Prostate gland (tissue), 2 donors: Measurements from ENCODE around the gene NEGR1. TPM values are rescaled to one million over a fixed set of nuclear protein-coding genes. Genes with fewer than 3 reads are reported as not detected.

ENCODE experiments used
- DNase-seq: peaks from one replicate; pipeline ENCODE4 v3.0.0-alpha.2; 2019; ENCODE audit warnings: low spot score
- H3K27ac ChIP-seq, 2 donors: fragments of 200-600 bp; sonication (generic); 2 replicates each; pipeline ENCODE4 v1.5.1; 2017 to 2019
- H3K27me3 ChIP-seq: fragments of 200-600 bp; sonication (generic); replicated peaks from 2 replicates; pipeline ENCODE4 v1.5.1; 2019; ENCODE audit not compliant: insufficient read depth
- H3K36me3 ChIP-seq, 2 donors: fragments of 200-600 bp; sonication (generic); 1 replicate in 1 of 2; 2 replicates in 1 of 2; pipeline versions ENCODE4 v1.5.1 to v1.8.1; 2017 to 2019
- H3K4me1 ChIP-seq: fragments of 200-600 bp; sonication (generic); replicated peaks from 2 replicates; pipeline ENCODE4 v1.5.1; 2019
- H3K4me3 ChIP-seq, 2 donors: fragments of 200-600 bp; sonication (generic); 2 replicates each; pipeline ENCODE4 v1.5.1; 2017 to 2019
- H3K9me3 ChIP-seq: fragments of 200-600 bp; sonication (generic); 2 replicates; pipeline ENCODE4 v1.5.1; 2017
- POLR2A ChIP-seq: fragments of 450-650 bp; IDR thresholded peaks from one replicate; pipeline ENCODE4 v1.6.1; 2016; ENCODE audit warnings: antibody characterized with exemption, mild to moderate bottlenecking
- POLR2AphosphoS5 ChIP-seq: sonication (generic); formaldehyde crosslinking; IDR thresholded peaks from one replicate; pipeline ENCODE4 v1.6.1; 2017; ENCODE audit warnings: antibody characterized with exemption
- WGBS: methylation state at CpG from one replicate; pipeline ENCODE4 v1.1.5; 2018; 5-methylcytosine and 5-hydroxymethylcytosine counted together
- intact Hi-C: fragments of 100-400 bp; cut with DNase I; formaldehyde crosslinking; loops from one replicate; pipeline ENCODE4 v1.14.2; 2022
- total RNA-seq, 2 donors: library from RNA; depleted of rRNA; stranded (reverse); fragments of >200 nt; gene quantifications; one replicate each; pipeline ENCODE4 v1.1.0, GENCODE V29; 2016
- TF ChIP-seq, protein P1 (sequence below), 4 experiments: fragments of 200-600 bp in 2 of 4; fragments of 450-650 bp in 2 of 4; sonication (generic) in 2 of 4; IDR thresholded peaks; 1 replicate in 3 of 4; 2 replicates in 1 of 4; pipeline ENCODE4 v1.5.1; 2016 to 2019; ENCODE audit warnings: antibody characterized with exemption in 4 of 4, mild to moderate bottlenecking in 2 of 4, moderate library complexity in 2 of 4

NEGR1 gene
- total RNA-seq, 2 donors from 2014 or later, result 2.3 to 7.6 TPM

DNA sequence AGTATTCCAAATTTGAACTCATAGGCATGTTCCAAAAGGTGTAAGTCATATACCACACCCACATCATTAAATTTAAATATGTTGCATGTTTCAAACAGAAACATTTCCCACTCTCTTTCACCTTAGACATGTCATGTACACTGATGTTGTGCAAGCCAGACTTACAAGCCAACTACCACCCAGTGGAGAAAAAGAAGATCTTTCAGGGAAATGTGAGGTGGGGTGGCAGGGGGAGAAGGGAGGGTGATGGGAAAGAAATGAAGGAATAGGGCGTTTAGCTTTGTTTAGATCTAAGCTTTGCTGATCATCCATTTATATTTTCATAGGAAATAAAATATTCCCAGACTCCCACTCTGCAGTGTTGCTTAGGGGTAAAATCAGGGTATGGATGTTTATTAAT, 1.6 kb downstream of the NEGR1 start:
- no peak overlapping the region for H3K27ac ChIP-seq
- no peaks in the 10 kb centered on the region for H3K4me1 ChIP-seq
- no peak for TF ChIP-seq POLR2AphosphoS5
- 23% methylated on average over 1 of the region's 1 CpG for WGBS
- intact Hi-C loops, result loop anchor here (2.0 to 5.0 kb wide), 2 partner anchors 53 to 94 kb away; no protein-coding TSS in a partner anchor
- H3K36me3 ChIP-seq, result no peaks in the 10 kb centered on the region
- H3K4me3 ChIP-seq, result no peak overlapping the region
- DNase-seq, result no peak
- H3K9me3 ChIP-seq, result no peaks in the 10 kb centered on the region
- H3K27me3 ChIP-seq, result no peaks in the 10 kb centered on the region

DNA sequence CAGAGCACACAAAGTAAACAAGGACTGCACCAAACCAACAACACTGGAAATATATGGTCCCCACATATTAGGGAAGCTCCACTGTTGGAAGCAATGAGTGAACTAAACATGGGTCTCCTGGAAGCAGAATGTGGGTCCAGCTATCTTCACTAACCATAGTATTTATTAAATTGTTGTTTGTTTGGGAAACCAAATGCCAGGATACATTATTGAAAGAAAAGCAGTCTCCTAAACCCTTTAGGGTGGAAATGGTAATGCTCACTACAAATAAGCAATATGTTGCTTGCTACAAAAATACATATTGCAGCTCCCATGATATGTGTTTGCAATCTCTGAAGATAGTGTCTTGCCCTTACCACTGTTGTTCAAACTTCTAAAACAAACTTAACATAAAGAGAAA, 2.2 kb downstream of the NEGR1 start:
- no peak overlapping the region for H3K4me3 ChIP-seq
- intact Hi-C loops, result loop anchor here (2.0 to 5.0 kb wide), 2 partner anchors 53 to 93 kb away; no protein-coding TSS in a partner anchor
- DNase-seq, result no peak
- no peak overlapping the region for H3K27ac ChIP-seq
- TF ChIP-seq POLR2A, result no peak
- TF ChIP-seq, protein P1, sequence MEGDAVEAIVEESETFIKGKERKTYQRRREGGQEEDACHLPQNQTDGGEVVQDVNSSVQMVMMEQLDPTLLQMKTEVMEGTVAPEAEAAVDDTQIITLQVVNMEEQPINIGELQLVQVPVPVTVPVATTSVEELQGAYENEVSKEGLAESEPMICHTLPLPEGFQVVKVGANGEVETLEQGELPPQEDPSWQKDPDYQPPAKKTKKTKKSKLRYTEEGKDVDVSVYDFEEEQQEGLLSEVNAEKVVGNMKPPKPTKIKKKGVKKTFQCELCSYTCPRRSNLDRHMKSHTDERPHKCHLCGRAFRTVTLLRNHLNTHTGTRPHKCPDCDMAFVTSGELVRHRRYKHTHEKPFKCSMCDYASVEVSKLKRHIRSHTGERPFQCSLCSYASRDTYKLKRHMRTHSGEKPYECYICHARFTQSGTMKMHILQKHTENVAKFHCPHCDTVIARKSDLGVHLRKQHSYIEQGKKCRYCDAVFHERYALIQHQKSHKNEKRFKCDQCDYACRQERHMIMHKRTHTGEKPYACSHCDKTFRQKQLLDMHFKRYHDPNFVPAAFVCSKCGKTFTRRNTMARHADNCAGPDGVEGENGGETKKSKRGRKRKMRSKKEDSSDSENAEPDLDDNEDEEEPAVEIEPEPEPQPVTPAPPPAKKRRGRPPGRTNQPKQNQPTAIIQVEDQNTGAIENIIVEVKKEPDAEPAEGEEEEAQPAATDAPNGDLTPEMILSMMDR (IDR thresholded peaks at IDR 0.05), result no peak
- TF ChIP-seq POLR2AphosphoS5, result no peak
- H3K27me3 ChIP-seq, result no peaks in the 10 kb centered on the region
- no peaks in the 10 kb centered on the region for H3K9me3 ChIP-seq
- H3K36me3 ChIP-seq, result no peaks in the 10 kb centered on the region
- no peaks in the 10 kb centered on the region for H3K4me1 ChIP-seq

DNA sequence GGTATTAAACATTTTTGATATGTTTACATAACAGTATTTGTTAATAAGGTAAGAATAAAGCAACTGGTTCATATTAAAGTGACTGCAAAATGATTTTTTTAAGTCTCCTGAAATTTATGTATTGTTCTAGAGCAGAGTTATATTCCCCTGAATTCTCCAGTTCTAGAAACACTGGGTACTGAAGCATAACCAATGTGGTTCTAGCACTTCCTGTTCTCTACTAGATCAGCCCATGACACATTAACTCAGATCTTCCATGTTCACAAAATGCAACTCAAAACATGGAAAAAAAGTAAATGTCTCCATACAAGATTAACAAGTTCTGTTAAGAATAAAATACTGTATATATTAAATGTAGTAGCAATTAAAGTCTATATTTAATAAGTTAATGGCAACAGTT, 3.9 kb downstream of the NEGR1 start:
- Histone ChIP-seq H3K27ac (no peak overlapping the region), H3K36me3 (no peaks in the 10 kb centered on the region), H3K4me3 (no peak overlapping the region), H3K4me1 (no peaks in the 10 kb centered on the region), H3K9me3 (no peaks in the 10 kb centered on the region), H3K27me3 (no peaks in the 10 kb centered on the region)
- TF ChIP-seq, protein P1 (IDR thresholded peaks at IDR 0.05), result no peak
- TF ChIP-seq POLR2AphosphoS5, result no peak
- no peak for TF ChIP-seq POLR2A
- DNase-seq, result no peak
- intact Hi-C loops, result no loop called here

DNA sequence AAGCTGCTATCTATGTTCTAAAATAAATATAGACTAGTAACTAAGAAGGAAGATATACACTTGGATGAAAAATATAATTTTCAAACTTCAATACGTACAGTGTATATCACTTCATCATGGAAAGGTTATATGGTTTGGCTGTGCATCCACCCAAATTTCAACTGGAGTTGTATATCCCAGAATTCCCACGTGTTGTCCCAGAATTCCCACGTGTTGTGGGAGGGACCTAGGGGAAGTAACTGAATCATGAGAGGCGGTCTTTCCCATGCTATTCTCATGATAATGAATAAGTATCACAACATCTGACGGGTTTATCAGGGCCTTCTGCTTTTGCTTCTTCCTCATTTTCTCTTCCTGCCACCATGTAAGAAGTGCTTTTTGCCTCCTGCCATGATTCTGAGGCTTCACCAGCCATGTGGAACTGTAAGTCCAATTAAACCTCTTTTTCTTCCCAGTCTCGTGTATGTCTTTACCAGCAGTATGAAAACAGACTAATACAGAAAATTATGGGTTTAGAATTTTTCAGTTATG, 10.7 kb downstream of the NEGR1 start:
- intact Hi-C loops, result no loop called here
- H3K4me1 ChIP-seq, result no peaks in the 10 kb centered on the region
- no peak overlapping the region for H3K27ac ChIP-seq
- no peak overlapping the region for H3K4me3 ChIP-seq
- no peaks in the 10 kb centered on the region for H3K36me3 ChIP-seq
- TF ChIP-seq POLR2A (no peak), POLR2AphosphoS5 (no peak)
- TF ChIP-seq, protein P1 (IDR thresholded peaks at IDR 0.05), result no peak
- H3K9me3 ChIP-seq, result no peaks in the 10 kb centered on the region
- 72% methylated on average over 6 of the region's 6 CpGs for WGBS
- no peak for DNase-seq
- no peaks in the 10 kb centered on the region for H3K27me3 ChIP-seq

DNA sequence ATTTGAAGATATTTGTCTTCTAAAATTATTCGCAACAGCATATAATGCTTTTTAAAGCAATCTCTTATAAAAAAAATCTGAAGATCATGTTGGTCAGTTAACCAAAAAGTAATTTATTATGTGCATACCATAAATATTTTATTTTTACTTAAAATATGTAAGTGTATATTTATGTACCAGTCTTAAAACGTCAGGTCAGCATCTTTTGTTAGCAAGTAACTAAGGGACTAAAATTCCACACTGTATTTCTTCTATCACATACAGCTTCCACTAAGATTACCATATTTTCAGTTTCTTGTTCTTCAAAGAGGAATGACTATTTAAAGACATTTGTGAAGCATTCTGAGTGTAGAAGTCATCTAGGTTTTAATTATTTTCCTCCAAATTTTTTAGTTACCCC, 19.6 kb downstream of the NEGR1 start:
- intact Hi-C loops, result no loop called here
- 78% methylated on average over 2 of the region's 2 CpGs for WGBS
- no peaks in the 10 kb centered on the region for H3K9me3 ChIP-seq

More for the DNA sequence above, 19.6 kb downstream of the NEGR1 start:
- Histone ChIP-seq H3K27ac (no peak overlapping the region), H3K4me3 (no peak overlapping the region), H3K27me3 (no peaks in the 10 kb centered on the region), H3K36me3 (no peaks in the 10 kb centered on the region), H3K4me1 (no peaks in the 10 kb centered on the region)
- TF ChIP-seq POLR2A (no peak), POLR2AphosphoS5 (no peak)
- TF ChIP-seq, protein P1 (IDR thresholded peaks at IDR 0.05), result no peak
- DNase-seq, result no peak
